Fibroblast of villous mesenchyme (primary cell): ENCODE results near the gene SH3D21. TPM values are rescaled to one million over a fixed set of nuclear protein-coding genes. Genes with fewer than 3 reads are reported as not detected.

Source experiments
- DNase-seq: peaks from one replicate; pipeline ENCODE4 v3.0.0-alpha.2; 2010; ENCODE audit warnings: low read depth
- H3K4me3 ChIP-seq: 2 replicates; pipeline ENCODE4 v1.5.1; 2011; ENCODE audit warnings: low read depth, mild to moderate bottlenecking, low read length
- CTCF ChIP-seq: IDR thresholded peaks from 2 replicates; pipeline ENCODE4 v1.5.1; 2012; ENCODE audit warnings: low read depth, mild to moderate bottlenecking, low read length; ENCODE audit not compliant: insufficient read depth
- total RNA-seq: library from RNA; depleted of rRNA; stranded (reverse); fragments of >200 nt; gene quantifications from 2 replicates; pipeline ENCODE4 v1.2.3, GENCODE V29; 2012

SH3D21 gene
- total RNA-seq, 1 donor = 3.9 TPM

- no peak for DNase-seq
- no peak overlapping the region for H3K4me3 ChIP-seq
- TF ChIP-seq CTCF = no peak
These were observed 35.6 kb downstream of the SH3D21 start for GRCh38 chr1:36341626-36342320.

GRCh38 chr1:36342426-36343185, 36.4 kb downstream of the SH3D21 start:
- TF ChIP-seq CTCF = peak; percentile 71
- DNase-seq = peak; percentile 60

DNA sequence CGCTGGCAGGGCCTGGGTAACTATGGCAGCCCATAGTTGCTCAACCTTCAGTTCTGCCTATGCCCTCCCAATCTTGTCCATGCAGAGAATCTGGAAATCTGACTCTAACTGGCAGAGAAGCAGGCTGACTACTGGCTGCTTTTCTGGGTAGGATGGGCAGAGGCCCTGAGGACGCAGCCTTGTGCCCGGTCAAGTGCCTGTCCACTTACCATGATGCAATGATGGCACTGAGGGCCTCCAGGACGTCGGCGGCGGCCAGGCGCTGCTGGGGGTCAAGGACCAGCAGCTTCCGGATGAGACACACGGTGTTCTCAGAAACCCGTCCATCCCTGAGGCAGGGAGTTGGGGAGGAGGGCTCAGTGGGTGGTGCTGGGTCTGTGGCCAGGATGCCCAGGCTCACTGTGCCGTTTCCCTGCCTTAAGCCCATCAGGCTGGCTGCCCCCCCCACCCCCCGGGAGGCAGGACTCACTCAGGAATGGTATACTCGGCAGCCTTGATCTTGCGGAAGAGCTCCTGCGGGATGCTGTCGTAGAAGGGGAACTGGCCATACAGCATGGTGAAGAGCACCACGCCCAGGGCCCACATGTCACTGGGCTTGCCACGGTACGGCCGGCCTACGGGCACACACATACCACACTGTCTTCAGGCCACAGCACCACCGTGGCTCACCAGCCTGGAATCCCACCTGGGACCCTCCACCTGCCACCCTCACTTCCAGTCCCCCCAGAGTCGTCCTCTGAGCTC, 37.7 kb downstream of the SH3D21 start:
- TF ChIP-seq CTCF = no peak
- DNase-seq = no peak
- no peak overlapping the region for H3K4me3 ChIP-seq

More at GRCh38 chr1:36342426-36343185, 36.4 kb downstream of the SH3D21 start:
- H3K4me3 ChIP-seq = no peak overlapping the region

- no peak for DNase-seq
- H3K4me3 ChIP-seq = no peak overlapping the region
- TF ChIP-seq CTCF = no peak
These were observed 38.2 kb downstream of the SH3D21 start for GRCh38 chr1:36344395-36344680.

- no peak overlapping the region for H3K4me3 ChIP-seq
- no peak for DNase-seq
- no peak for TF ChIP-seq CTCF
These were observed 39.2 kb downstream of the SH3D21 start for GRCh38 chr1:36345353-36345752.

GRCh38 chr1:36346741-36347370, 40.7 kb downstream of the SH3D21 start:
- H3K4me3 ChIP-seq = no peak overlapping the region
- DNase-seq = no peak
- TF ChIP-seq CTCF = no peak
